Measurements from ENCODE around the gene DOK4.

DOK4 gene

GRCh38 chr16:57518922-57519321 is 32.6 kb upstream of the DOK4 start:
- DNase-seq, result no peak

DNA sequence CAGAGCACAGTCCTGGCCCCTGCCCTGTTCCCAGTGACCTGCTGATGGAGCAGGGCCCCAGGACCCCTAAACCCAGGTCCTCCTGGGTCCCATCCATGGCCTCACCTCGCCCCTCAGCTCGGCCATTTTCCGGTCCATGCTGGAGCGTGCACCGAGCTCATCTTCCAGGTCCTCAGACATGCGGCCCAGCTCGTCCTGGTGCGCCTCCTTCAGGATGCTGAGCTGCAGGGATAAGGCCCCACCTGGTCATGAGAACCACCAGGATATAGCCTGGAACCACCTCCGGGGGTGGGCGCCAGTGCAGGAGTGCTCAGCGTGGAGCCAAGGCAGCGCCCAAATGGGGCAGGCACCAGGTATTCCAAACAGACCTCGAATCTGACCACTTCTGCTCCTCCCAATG is 32.2 kb upstream of the DOK4 start:
- DNase-seq, result no peak

- no peak for DNase-seq
Measured at GRCh38 chr16:57517397-57518367, 31.4 kb upstream of the DOK4 start.

DNA sequence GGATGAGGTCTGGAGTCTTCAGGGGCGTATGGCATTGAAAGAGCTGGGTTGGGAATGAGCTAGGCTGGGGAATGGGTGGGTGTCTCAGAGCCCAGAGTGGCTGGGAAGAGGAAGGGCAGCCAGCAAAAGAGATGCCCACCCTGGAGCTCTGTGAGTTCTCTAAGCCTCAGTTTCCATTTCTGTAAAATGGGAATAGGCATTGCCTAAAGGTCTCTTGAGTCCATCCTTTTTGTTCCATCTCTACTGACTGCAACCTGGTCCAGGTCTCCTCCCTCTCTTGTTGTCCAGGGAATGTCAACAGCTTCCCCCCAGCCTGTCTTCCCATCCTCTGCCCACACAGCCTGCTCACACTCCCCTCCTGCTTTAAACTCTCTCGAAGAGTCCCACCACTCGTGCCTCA is 30.5 kb upstream of the DOK4 start:
- no peak for DNase-seq

- no peak for DNase-seq
Measured at GRCh38 chr16:57516176-57516725, 30.0 kb upstream of the DOK4 start.

DNA sequence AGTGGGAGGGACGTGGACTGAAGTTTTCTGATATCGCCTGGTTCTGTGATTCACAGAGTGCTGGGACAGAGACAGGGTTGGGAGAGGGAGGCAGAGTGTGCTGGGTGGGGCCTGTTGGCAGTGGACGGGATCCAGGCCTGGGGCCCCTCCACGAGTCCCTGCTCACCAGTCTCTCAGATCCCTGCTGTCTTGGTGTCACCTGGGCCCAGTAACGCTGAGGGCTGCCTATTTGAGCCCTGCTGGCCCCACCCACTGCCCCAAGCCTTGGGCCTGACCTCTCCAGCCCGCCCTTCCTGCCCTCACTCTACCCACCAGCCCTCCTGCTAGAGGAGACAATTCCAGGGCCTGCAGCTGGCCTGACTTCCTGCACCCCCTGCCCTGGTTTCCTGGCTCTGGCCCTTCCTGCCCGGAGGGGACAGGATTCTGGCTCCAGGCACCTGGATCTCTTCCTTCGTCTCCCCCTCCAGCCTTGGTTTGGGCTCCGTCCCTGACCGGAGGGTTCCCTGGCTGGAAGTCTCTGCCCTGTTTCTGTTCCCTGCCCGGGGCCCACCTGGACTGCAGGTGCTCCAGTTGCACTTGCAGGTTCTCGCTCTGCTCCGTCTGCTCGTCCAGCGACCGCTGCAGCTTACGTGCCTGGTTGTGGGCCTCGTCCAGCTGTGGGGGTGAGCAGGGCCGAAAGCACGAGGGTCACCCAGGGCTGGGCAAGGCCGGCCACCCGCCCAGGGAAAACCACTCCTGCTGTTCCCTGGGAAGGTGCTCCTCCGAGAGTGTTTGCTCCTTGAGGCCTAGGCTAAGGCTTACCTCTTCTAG is 28.7 kb upstream of the DOK4 start:
- DNase-seq, result no peak

DNA sequence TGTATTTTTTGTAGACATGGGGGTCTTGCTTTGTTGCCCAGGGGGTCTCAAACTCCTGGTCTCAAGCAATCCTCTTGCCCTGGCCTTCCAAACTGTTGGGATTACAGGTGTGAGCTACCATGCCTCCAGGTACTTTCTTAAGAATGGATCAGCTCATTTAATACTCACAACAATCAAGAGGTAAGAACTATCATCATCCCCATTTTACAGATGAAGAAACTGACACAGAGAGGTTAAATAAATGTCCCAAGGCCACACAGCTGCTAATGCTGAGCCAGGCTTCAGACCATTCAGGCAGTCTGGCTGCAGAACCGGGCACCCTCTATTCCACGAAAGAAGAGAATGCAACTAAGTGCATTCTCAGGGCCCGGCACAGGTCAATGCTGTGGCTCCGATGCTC is 28.1 kb upstream of the DOK4 start:
- no peak for DNase-seq

DNA sequence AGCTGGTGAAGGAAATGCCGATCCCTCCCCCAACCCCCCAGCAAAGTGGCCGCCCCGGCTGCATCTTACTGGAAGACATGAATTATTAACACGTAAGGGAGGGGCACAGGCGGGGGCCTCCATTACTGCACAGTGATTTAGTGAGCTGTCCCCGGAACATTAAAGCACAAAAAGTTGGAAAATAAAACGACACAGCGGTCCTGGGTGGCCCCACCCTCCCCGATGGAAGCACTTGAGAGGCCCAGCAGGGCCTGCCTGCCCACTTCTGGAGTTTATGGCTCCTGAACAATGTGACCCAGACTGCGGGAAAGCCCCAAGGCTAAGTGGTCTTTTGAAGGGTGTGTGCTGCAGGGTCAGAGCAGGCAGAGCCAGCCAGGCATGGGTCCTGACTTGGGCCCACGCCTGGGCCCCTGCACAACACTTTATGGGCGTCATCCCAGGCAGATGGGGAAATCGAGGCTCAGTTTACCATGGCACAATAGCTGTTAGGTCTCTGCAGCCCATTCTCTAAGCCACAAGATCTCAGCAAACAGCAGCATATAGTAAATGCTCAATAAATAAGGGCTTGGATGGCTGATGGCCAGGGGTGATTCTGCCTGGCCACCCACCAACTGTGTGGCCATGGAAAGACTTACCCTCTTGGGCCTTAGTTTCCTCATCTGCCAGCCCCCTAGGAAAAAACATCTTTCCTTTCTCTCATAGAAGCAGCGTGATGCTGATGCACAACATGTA is 27.2 kb upstream of the DOK4 start:
- DNase-seq, result peak; percentile 21

GRCh38 chr16:57512296-57513001 is 26.2 kb upstream of the DOK4 start:
- no peak for DNase-seq

GRCh38 chr16:57510016-57510871 is 24.0 kb upstream of the DOK4 start:
- DNase-seq, result no peak

GRCh38 chr16:57509231-57509923 is 23.1 kb upstream of the DOK4 start:
- DNase-seq, result no peak

DNA sequence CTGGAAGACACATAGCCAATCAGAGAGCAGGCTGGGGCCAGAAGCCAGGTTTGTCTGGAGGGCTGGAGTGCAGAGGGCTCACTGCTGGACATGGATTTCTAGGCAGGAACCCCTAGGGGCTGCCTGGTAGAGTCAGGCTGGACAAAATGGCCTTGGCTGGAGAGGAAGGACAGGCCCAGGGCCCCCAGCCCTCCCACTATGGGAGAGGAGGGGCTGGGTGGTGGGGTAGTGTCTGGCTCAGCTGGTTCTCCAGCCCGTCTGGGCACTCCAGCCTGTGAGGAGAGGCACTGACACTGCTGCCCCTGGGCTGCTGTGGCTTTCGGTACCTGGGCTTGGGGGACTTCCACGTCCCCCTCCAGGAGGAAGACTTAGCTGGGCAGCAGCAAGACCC is 21.7 kb upstream of the DOK4 start:
- DNase-seq, result no peak

- DNase-seq, result no peak
Measured at GRCh38 chr16:57507136-57508034, 21.1 kb upstream of the DOK4 start.

DNA sequence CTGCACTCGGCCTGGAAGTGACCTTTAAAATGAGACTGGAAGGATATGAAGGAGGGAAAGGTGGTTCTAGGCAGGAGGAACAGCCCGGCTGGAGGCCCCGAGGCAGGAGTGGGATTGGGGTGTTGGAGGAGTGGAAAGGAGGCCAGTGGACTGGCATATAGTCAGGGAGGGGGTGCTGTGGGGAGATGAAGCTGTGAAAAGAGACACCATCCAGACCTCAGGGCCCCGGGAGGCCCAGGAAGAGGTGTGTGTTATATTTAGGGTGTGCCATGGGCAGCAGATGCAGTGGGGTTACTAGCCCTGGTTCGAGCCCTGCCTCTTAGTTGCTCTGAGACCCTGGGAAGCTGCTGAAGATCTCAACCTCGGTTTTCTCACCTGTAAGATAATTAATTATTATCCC is 18.9 kb upstream of the DOK4 start:
- no peak for DNase-seq

DNA sequence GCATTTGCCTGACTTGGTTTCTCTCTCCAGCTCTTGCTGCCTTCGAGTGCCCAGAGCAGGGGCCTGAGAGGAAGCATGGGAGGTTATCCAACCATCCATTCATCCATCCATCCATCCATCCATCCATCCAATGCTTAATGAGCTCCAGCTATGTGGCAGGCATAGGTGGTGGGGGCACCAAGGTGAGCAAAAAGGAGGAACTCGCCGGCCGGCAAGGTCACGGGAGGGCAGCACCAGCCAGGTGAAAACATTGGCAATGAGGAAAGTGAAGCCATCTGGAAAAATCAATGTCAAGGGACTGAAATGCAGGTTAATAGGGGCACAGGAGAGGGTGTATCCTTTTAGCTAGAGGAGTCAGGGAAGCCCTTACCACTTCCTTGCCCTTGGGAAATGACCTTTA is 18.2 kb upstream of the DOK4 start:
- DNase-seq, result no peak

- no peak for DNase-seq
Measured at GRCh38 chr16:57504001-57504400, 17.7 kb upstream of the DOK4 start.

- no peak for DNase-seq
Measured at GRCh38 chr16:57503366-57503765, 17.1 kb upstream of the DOK4 start.

GRCh38 chr16:57502048-57502775 is 15.9 kb upstream of the DOK4 start:
- DNase-seq, result no peak

GRCh38 chr16:57501492-57501891 is 15.2 kb upstream of the DOK4 start:
- no peak for DNase-seq

All from kidney glomerular epithelial cell (primary cell).